Anterior cingulate cortex (tissue), 58 donors: ENCODE measurements around the gene WBP1L.
"Not testable (repeated sequence)": the region's sequence is repeated elsewhere in the genome, so short reads cannot be mapped to it uniquely, and the experiment has no call there.

ENCODE experiments used
- DNase-seq, 58 donors: peaks; one replicate each; lab custom pipeline; 2025; lab: John Stamatoyannopoulos, UW

The WBP1L gene

DNA sequence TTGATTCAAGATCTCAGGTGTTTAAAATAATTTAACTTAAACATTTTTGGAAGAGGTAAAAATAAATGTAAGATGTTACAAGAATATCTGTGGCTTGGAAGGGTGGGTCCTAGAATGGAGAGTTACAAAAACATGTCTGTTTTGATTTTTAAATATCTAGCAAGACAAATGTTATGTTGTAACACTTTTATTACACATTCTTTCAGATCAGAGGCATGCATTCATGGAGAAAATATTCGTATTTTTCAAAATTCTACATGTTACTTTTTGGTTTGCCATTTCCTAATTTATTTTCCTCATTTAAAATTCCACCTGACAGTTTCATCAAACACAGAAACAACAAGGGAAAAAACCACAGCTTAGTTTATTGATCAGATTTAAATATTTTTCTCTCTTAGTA is 10.0 kb downstream of the WBP1L start:
- DNase-seq, result no peak

DNA sequence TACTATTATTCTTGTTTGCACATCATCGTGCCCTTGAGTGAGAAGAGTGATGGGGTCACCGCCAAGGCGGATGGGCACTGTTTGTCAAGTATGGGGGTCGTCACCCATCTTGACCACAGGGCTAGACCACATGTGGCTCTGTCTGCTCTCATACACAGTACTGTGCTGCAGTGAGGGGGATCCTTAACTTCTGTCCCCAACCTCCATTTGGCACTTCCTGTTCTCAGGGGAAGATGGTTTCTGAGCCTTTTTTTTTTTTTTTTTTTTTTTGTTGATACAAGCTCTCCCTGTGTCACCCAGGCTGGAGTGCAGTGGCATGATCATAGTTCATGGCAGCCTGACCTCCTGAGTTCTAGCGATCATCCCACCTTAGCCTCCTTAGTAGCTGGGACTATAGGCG is 13.6 kb downstream of the WBP1L start:
- DNase-seq, result no peak

DNA sequence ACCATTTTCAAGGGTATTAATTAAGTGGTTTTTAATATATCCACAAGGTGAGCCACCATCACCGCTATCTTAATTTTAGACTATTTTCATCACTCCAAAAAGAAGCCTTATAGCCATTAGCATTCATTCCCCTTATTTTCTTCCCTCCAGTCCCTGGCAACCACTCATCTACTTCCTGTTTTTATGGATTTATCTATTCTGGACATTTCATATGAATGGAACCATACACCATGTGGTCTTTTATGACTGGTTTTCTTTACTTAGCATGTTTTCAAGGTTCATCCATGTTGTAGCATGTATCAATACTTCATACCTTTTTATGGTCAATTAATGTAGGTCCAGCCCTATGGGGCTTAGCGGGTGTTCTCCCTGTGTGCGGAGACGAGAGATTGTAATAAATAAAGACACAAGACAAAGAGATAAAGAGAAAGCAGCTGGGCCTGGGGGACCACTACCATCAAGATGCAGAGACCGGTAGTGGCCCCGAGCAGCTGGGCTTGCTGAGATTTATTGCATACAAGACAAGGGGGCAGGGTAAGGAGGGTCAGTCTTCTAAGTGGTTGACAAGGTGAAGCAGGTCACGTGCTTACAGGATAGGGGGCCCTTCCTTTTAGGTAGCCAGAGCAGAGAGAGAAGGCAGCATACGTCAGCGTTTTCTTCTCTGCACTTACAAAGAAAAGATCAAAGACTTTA is 14.6 kb downstream of the WBP1L start:
- no peak for DNase-seq

DNA sequence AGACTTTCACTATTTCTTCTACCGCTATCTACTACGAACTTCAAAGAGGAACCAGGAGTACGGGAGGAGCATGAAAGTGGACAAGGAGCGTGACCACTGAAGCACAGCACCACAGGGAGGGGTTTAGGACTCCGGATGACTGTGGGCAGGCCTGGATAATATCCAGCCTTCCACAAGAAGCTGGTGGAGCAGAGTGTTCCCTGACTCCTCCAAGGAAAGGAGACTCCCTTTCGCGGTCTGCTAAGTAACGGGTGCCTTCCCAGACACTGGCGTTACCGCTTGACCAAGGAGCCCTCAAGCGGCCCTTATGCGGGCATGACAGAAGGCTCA is 15.2 kb downstream of the WBP1L start:
- DNase-seq, result not testable (repeated sequence)

DNA sequence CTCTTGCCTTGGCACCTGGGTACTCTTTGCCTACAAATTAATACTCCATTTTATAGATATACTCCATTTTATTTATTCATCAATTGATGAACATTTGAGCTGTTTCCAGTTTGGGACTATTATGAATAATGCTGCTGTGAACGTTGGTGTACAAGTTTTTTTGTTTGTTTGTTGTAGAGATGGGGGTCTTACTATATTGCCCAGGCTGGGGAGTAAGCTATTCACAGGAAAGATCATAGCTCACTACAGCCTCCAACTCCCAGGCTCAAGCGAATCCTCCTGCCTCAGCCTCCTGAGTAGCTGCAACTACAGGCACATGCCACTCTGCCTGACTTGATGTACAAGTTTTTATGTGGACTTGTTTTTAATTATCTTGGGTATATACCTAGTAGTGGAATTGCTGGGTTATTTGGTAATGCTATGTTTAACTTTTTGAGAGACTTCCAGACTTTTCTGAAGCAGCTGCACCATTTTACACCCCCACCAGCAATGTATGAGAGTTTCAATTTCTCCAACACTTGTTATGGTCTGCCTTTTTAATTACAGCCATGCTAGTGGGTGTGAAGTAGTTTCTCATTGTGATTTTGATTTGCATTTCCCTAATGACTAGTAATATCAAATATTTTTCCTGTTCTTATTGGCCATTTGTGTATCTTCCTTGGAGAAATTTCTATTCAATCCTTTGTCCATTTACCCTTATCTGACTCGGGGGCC is 15.9 kb downstream of the WBP1L start:
- no peak for DNase-seq

DNA sequence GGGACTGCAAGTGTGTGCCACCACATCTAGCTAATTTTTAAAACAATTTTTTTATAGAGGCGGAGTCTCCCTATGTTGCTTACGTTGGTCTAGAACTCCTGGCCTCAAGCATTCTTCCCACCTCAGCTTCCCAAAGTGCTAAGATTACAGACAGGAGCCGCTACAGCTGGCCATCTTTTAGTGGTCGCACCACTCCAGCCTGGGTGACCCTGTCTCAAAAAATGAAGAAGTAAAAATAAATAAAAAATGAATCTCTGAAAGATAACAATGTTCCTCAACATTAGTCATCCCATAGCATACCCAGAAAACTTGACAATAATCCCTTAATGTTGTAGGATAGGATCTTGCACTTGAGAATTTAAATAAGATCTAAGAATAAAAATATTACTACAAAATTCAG is 18.2 kb downstream of the WBP1L start:
- DNase-seq, result no peak

DNA sequence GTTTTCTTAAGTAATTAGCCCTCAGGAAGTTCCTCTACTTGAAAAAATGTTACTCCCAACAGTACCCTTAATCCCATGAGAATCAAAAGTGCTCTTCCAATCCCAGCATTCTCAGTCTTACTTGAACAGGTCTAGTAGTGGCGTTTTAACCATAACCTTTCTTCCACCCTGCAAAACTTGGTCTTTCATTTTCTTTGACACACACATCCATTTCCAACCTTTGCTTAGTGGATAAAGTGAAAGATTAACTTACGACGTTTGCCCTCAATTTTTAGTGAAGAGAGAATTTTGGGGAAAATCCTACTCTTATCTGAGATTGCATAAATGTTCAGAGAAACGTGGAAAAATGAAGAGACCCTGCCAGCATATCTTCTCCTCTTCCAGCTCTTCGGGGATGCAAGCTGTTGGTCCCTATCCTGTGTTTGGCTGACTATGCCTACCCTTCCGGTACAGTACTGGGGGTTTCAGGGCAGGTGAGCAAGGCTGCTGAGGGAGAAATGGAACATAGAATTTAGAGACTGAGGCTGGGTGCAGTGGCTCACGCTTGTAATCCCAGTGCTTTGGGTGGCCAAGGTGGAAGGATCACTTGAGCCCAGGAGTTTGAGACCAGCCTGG is 18.8 kb downstream of the WBP1L start:
- no peak for DNase-seq

DNA sequence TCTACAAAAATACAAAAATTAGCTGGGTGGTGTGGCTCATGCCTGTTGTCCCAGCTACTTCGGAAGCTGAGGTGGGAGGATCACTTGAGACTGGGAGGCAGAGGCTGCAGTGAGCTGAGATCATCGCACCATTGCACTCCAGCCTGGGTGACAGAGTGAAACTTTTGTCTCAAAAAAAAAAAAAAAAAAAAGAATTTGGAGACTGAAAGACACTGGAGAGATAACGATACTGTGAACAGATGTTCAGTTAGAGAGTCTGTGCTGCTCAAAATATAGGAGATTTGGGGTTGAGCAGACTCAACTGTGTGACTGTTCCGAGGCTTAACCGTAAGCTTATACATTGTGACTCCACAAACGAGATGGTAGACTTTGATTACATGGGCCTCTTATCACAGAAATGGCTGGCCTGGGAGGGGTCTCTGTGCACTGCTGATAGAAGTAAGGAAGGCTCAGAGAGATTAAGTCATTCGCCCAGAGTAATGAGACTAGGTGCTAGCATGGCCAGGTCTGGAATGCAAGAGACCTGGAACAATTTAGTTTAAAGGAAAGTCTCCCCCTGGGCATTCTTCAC is 19.4 kb downstream of the WBP1L start:
- DNase-seq, result no peak

DNA sequence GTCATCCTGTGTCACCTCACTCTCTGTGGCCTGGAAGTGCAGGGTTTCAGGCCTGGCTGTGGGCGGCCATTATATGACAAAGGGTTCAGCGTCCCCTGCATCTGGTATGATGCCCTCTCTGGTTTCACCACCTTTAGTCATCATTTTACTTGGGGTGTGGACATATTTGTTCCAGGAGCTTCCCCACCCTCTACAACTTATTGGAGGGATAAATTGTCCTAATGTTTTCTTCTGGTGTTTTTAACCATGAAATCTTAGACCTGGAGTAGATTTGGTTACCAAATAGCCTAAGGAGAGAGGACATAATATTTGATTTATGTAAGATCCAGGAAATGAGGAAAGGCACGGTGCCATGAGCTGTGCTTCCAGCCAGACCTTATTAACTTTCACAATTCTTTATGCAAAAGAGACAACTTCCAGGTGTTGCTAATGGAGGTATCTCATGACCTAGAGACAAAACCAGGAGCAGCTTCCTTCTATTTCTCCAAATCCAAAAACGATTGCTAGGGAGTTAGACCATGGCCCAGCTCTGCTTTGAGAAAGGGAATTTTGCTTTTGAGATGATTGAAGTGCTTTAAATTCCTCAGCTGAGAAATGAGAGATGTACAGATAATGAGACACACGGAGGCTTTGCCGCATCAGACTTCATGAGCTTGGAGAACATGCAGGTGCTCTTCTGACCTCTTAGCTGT is 20.9 kb downstream of the WBP1L start:
- DNase-seq, result no peak

DNA sequence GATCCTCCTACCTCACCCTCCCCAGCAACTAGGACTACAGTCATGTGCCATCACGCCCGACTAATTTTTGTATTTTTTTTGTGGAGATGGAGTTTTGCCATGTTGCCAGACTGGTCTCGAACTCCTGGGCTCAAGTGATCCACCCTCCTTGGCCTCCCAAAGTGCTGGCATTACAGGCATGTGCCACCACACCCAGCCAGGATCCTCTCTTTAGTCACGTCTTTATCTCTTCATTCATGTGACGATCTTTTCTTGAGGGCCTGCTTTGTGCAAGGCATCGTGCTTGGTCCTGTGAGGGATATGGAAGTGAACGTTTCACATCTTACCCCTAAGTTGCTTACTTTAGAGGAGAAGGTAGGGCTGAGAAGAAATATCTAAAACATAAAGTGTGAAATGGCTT is 21.6 kb downstream of the WBP1L start:
- no peak for DNase-seq

DNA sequence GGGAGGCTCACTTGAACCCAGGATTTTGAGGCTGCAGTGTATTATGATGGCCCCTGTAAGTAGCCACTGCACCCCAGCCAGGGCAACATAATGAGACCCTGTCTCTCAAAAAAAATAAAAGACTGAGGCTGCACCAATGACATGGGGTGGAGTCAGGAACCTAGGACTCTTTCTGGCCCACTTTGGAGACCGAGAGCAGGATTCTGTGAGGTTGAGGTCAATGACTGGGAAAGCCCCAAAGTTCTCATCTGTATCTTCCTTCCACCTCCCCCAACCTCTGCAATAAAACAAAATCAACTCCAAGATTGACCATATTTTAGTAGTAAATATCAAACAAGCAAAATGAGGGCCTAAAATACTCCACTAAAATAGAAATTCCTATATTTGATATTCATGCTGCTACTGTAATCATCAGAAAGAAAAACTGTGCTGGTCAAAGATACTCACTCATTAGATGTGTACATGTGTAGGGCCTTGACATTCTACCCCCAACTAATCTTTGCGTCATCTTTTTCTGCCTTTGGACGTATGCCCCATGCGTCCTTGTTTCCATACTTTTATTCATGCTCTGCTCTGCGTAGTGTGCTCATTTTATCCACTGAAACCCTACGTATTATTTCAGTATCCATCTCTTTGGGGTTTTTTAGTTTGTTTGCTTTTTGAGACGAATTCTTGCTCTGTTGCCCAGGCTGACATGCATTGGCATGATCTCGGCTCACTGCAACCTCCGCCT is 23.8 kb downstream of the WBP1L start:
- no peak for DNase-seq

DNA sequence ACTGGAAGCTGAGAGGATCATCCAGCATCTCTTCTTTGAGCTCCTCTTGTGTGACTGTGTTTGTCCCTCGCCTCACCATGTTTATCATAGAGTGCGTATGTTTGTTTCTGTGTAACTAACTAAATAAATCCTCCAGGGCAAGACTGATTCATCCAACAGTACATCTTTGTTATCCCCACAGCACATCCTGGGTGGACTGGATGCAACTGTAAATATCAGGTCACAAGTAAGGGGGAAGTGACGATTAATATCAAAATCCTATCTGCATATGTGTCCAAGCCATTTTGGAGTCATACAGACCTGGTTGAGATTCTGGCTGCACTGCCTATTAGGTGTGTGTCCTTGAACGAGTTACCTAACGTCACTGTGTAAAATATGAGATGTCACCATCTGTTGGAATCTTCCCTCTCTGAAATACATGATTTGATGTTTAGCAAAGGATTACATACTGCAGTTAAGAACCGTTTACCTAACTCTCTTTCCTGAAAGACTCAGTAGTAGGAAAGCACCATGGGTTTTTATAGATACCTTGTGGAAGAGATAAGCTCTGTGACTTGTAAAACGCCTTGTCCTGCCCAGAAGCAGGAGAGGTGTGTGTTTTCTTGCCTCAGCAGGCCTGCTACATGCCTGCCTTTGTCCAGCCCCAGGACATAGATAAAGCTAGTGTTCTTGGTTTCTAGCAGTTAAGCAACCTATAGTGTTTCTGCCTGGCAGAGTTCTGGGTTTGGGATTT is 25.8 kb downstream of the WBP1L start:
- no peak for DNase-seq

DNA sequence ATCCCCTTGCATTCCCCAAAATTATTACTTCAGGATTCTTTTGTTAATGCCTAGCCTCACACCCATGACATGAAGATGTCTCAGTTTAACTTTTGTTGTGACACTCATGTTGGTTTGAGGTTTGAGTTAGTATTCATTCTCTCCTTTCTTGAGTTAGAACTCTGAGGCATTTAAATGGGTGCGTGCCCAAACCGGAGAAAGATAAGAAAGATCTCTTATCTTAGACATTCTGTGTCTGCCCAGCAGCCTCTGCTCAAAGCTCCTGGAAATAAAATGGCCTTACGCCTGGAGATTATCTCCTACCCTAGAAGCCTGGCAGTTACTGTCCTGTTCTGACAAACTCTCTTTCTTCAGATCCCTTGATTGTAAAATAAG is 26.3 kb downstream of the WBP1L start:
- no peak for DNase-seq

DNA sequence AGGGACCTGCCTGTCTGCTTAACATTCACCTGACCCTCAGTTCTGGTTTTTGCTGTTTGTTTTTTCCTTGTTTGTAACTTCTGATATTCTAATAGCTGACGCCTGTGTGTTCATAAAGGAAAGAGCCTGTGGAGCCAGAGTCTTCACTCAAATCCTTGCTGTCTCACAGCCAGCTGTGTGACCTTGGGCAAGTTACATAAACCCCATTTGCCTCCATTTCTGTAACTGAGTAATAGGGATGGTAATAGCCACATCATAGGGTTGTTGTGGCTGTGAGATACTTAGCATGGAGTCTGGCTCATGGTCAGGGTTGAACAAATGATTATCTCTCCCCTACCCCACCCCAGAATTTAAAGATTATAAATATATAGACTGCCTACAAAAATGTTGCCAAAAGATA is 27.0 kb downstream of the WBP1L start:
- DNase-seq, result no peak

DNA sequence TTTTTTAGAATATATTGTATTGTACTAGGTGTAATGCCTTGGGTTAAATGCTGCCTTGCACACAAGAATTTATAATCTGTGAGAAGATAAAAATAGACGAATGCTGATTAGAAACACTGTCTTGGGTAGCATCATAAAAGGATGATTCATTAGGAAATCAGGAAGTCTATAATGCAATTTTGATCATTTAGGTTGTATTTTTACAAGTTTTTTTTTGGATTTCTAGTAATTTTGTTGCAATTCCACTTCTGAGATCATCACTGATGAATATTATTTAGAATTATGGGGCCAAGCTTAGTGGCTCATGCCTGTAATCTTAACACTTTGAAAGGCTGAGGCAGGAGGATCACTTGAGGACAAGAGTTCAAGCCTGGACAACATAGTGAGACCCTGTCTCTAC is 29.6 kb downstream of the WBP1L start:
- no peak for DNase-seq

DNA sequence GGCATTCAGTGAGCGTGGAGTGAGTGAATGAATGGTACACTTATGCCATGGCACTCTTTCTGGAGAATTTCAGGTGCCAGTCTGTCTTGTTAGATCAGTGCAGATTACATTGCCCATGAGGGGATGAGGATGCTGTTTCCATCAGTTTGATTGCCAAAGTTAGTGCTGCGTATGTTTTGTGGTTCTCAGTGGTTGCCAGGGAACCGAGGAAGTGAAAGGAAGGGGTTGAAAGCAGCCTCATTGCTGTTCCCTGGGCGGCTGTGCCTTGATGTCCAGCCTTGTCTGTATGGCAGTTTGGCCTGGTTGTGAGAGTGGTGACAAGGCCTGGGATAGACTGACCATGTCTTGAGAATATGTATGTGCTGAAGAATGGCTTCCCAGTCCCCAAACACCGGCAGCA is 30.2 kb downstream of the WBP1L start:
- DNase-seq, result peak in 23 of 58 donors; percentile 3 to 40 (median 14)

DNA sequence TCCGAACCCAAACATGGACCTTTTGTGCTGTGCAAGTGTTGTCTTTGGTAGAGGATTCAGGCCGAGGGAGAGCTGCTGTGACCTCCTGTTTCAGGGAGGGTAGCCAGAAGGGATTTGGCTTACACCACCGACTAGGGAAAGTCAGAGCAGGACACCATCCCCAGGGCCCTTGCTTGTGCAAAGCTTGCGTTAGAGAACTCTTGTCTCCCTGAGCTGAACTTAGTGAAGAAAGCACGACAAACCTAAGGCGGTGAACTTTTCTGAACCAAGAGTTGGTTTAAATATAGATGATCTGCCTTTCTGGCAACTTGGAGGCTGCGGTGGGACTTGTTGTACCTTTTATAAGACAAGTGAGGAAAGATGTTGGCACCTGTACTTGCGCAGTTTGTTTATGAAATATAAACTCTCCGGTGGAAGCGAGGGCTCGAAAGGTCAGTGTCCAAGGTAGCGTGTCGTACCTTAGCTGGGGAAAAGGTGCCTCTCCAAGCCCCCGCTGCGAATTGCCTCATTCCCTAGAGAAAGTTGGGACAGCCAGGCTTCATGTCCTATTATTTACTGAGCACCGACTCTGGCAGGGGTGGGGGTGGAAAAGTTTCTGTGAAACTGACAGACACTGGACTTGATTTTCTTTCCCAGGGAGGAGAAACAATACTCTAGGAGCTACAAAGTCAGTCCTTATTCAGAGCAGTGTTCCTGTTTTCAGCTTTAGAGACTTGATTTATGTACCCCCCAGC is 31.6 kb downstream of the WBP1L start:
- DNase-seq, result peak in 7 of 58 donors; percentile 10 to 34 (median 16)

DNA sequence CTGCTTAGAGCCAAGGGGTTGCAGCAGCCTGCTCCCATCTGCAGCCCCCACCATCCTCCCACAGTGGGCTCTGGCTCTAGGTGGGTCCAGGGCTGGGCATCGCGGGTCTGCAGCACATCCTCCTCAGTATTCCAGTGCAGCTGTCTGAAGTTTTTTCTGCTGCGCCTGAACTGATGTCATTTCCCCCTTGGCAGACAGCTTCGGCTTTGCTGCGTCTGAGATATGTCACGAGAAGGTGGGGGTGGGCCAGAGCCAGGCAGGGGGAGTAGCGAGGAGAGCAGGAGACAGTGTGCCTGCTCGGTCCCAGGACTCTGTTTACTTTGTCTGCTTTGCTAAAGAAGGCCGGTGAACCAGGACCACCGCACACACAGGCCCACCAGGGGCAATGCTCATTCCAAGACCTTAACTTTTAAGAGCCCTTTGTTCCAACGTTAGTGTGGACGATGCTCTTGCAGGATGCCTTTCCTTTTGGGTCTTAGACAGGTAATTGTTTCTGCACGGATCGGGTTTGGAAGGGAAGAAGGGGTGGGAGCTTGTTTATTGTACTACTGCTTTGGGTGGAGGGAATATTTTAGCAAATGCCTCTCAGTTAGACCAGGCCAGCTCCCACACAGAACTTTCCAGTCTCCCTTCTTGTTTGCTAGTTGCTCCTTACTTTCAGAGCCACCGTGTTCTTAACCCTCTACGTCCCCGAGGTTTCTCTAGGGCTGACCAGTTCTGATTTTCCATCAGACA is 32.4 kb downstream of the WBP1L start:
- peak in 54 of 58 donors; percentile 19 to 81 (median 61) for DNase-seq
